IMR-90 (cell line): ENCODE results near the gene ACY1. TPM values are rescaled to one million over a fixed set of nuclear protein-coding genes. Genes with fewer than 3 reads are reported as not detected.

Experiments used
- ATAC-seq: fragments of 200-7000 bp; cut with Tn5 transposase; 2 replicates; pipeline ENCODE4 v1.9.1; 2020; ENCODE audit warnings: low read depth, mild to moderate bottlenecking, moderate library complexity
- BruUV-seq: library from RNA; stranded (reverse); fragments of 400-500 nt; replicated peaks from 2 replicates; lab custom pipeline; 2021; lab: Mats Ljungman, UMichigan
- CTCF ChIA-PET: fragments of 300-600 bp; formaldehyde crosslinking; extraction: SDS; loops from one replicate; lab custom pipeline; 2021; ENCODE audit warnings: antibody characterized with exemption; lab: Yijun Ruan, JAX
- POLR2A ChIA-PET: fragments of 300-600 bp; sonication (Branson Sonifier 250); formaldehyde crosslinking; loops from one replicate; lab custom pipeline; 2022; ENCODE audit warnings: antibody characterized with exemption; ENCODE audit not compliant: unreplicated experiment; lab: Charles Lee
- DNase-seq: peaks from one replicate; pipeline ENCODE4 v3.0.0; 2013
- H2AFZ ChIP-seq: replicated peaks from 2 replicates; pipeline ENCODE3; 2013; ENCODE audit warnings: low read length, mild to moderate bottlenecking; ENCODE audit not compliant: poor library complexity
- H2AK5ac ChIP-seq: 2 replicates; pipeline ENCODE4 v1.6.1; 2013; ENCODE audit warnings: low read depth, low read length, inconsistent platforms
- H2AK9ac ChIP-seq: replicated peaks from 2 replicates; pipeline ENCODE3; 2013; ENCODE audit warnings: mild to moderate bottlenecking, low read depth, low read length, moderate library complexity; ENCODE audit not compliant: poor library complexity
- H2BK120ac ChIP-seq: 2 replicates; pipeline ENCODE4 v1.6.1; 2013; ENCODE audit warnings: low read depth, low read length, inconsistent platforms
- H2BK15ac ChIP-seq: 3 replicates; pipeline ENCODE4 v1.6.1; 2013; ENCODE audit warnings: low read depth, low read length, inconsistent platforms
- H2BK20ac ChIP-seq: 2 replicates; pipeline ENCODE4 v1.6.1; 2013; ENCODE audit warnings: low read depth, mild to moderate bottlenecking, inconsistent platforms, low read length, moderate library complexity
- H2BK5ac ChIP-seq: 2 replicates; pipeline ENCODE4 v1.6.1; 2013; ENCODE audit warnings: mild to moderate bottlenecking, low read depth, low read length, inconsistent platforms; ENCODE audit not compliant: poor library complexity, severe bottlenecking
- H3K14ac ChIP-seq: replicated peaks from 2 replicates; pipeline ENCODE4 v1.6.1; 2013; ENCODE audit warnings: low read depth, low read length, inconsistent platforms
- H3K18ac ChIP-seq: 2 replicates; pipeline ENCODE4 v1.6.1; 2013; ENCODE audit warnings: low read depth, low read length, control low read depth
- H3K23ac ChIP-seq: 2 replicates; pipeline ENCODE4 v1.6.1; 2013; ENCODE audit warnings: low read depth, low read length, inconsistent platforms
- H3K27ac ChIP-seq: 2 replicates; pipeline ENCODE4 v1.5.1; 2013; ENCODE audit warnings: mild to moderate bottlenecking, control low read depth, low read length; ENCODE audit not compliant: insufficient read depth
- H3K27me3 ChIP-seq: 2 replicates; pipeline ENCODE4 v1.6.1; 2013; ENCODE audit warnings: low read length; ENCODE audit not compliant: control insufficient read depth, insufficient read depth
- H3K36me3 ChIP-seq: 2 replicates; pipeline ENCODE4 v1.6.1; 2013; ENCODE audit warnings: low read length, mixed read lengths; ENCODE audit not compliant: control insufficient read depth, insufficient read depth
- H3K4ac ChIP-seq: 2 replicates; pipeline ENCODE4 v1.6.1; 2013; ENCODE audit warnings: low read depth, low read length, inconsistent platforms
- H3K4me1 ChIP-seq: 2 replicates; pipeline ENCODE4 v1.6.1; 2013; ENCODE audit warnings: low read length, mixed read lengths; ENCODE audit not compliant: control insufficient read depth, insufficient read depth
- H3K4me2 ChIP-seq: 2 replicates; pipeline ENCODE4 v1.6.1; 2013; ENCODE audit warnings: low read depth, mild to moderate bottlenecking, control low read depth, low read length, moderate library complexity
- H3K4me3 ChIP-seq: 2 replicates; pipeline ENCODE4 v1.5.1; 2013; ENCODE audit warnings: low read depth, mild to moderate bottlenecking, control low read depth, low read length, moderate library complexity; ENCODE audit not compliant: insufficient read depth
- H3K56ac ChIP-seq: 2 replicates; pipeline ENCODE4 v1.6.1; 2013; ENCODE audit warnings: low read length, inconsistent platforms; ENCODE audit not compliant: insufficient read depth; ENCODE audit errors: extremely low read depth
- H3K79me1 ChIP-seq, 2 experiments: 2 replicates each; pipeline ENCODE4 v1.6.1; 2013; ENCODE audit warnings: low read length in 2 of 2, inconsistent platforms in 1 of 2, low read depth in 1 of 2
- H3K9ac ChIP-seq: 2 replicates; pipeline ENCODE4 v1.6.1; 2013; ENCODE audit warnings: low read depth, low read length, control low read depth
- H3K9me1 ChIP-seq: 2 replicates; pipeline ENCODE4 v1.6.1; 2013; ENCODE audit warnings: low read length, inconsistent platforms; ENCODE audit not compliant: insufficient read depth
- H3K9me3 ChIP-seq: 2 replicates; pipeline ENCODE4 v1.6.1; 2013; ENCODE audit warnings: low read length; ENCODE audit not compliant: control insufficient read depth, insufficient read depth
- H4K20me1 ChIP-seq: 2 replicates; pipeline ENCODE4 v1.6.1; 2013; ENCODE audit warnings: low read length, inconsistent platforms; ENCODE audit not compliant: insufficient read depth
- H4K5ac ChIP-seq: 2 replicates; pipeline ENCODE4 v1.6.1; 2013; ENCODE audit warnings: mild to moderate bottlenecking, low read depth, low read length, control low read depth
- H4K8ac ChIP-seq, 2 experiments: 2 replicates each; pipeline ENCODE4 v1.6.1; 2013; ENCODE audit warnings: low read depth in 2 of 2, low read length in 2 of 2, control low read depth in 1 of 2, inconsistent platforms in 1 of 2
- H4K91ac ChIP-seq: 2 replicates; pipeline ENCODE4 v1.6.1; 2013; ENCODE audit warnings: low read depth, low read length, inconsistent platforms; ENCODE audit not compliant: insufficient read depth
- BHLHE40 ChIP-seq: fragments of 150-350 bp; IDR thresholded peaks from 2 replicates; pipeline ENCODE4 v1.6.1; 2016; ENCODE audit warnings: mild to moderate bottlenecking, low read depth, low read length
- CEBPB ChIP-seq: IDR thresholded peaks from 2 replicates; pipeline ENCODE4 v1.6.1; 2012; ENCODE audit warnings: low read depth, low read length, improper control_type of control experiment
- ELK1 ChIP-seq: fragments of 150-350 bp; IDR thresholded peaks from 2 replicates; pipeline ENCODE4 v1.6.1; 2016; ENCODE audit warnings: low read depth, mild to moderate bottlenecking, low read length, moderate library complexity, borderline replicate concordance
- FOS ChIP-seq: fragments of 150-350 bp; IDR thresholded peaks from 2 replicates; pipeline ENCODE4 v1.6.1; 2016; ENCODE audit warnings: low read depth, low read length
- MAFK ChIP-seq: IDR thresholded peaks from 2 replicates; pipeline ENCODE4 v1.6.1; 2012; ENCODE audit warnings: low read depth, low read length, improper control_type of control experiment
- MAZ ChIP-seq: IDR thresholded peaks from 2 replicates; pipeline ENCODE4 v1.6.1; 2012; ENCODE audit warnings: low read depth, mild to moderate bottlenecking, low read length, improper control_type of control experiment, moderate library complexity, borderline replicate concordance
- MXI1 ChIP-seq: IDR thresholded peaks from 2 replicates; pipeline ENCODE4 v1.6.1; 2012; ENCODE audit warnings: low read depth, mild to moderate bottlenecking, low read length, moderate library complexity, borderline replicate concordance
- NFE2L2 ChIP-seq: fragments of 150-350 bp; IDR thresholded peaks from 2 replicates; pipeline ENCODE4 v1.6.1; 2016; ENCODE audit warnings: low read depth, mild to moderate bottlenecking, low read length
- POLR2A ChIP-seq: IDR thresholded peaks from 2 replicates; pipeline ENCODE4 v1.6.1; 2012; ENCODE audit warnings: mild to moderate bottlenecking, low read depth, low read length
- RAD21 ChIP-seq: IDR thresholded peaks from 2 replicates; pipeline ENCODE4 v1.6.1; 2012; ENCODE audit warnings: low read length, improper control_type of control experiment
- RFX5 ChIP-seq: IDR thresholded peaks from 2 replicates; pipeline ENCODE4 v1.8.0; 2012; ENCODE audit warnings: low read depth, mild to moderate bottlenecking, low read length, moderate library complexity
- USF2 ChIP-seq: fragments of 150-350 bp; IDR thresholded peaks from 2 replicates; pipeline ENCODE4 v1.6.1; 2017; ENCODE audit warnings: mild to moderate bottlenecking, antibody characterized with exemption, low read length, low read depth
- WGBS, 2 experiments: methylation state at CpG; one replicate each; pipeline versions ENCODE4 v1.1.5 to v1.1.7; 2013; ENCODE audit warnings: missing lambda C conversion rate in 2 of 2; ENCODE audit not compliant: insufficient read length in 1 of 2; ENCODE audit errors: extremely low coverage in 2 of 2; 5-methylcytosine and 5-hydroxymethylcytosine counted together
- dilution Hi-C: fragments of 300-500 bp; cut with HindIII; formaldehyde crosslinking; loops from one replicate; pipeline ENCODE4 v1.14.3; 2018; ENCODE audit warnings: low sequenced_read_pairs; ENCODE audit not compliant: unreplicated experiment
- in situ Hi-C: fragments of 300-500 bp; cut with MboI; formaldehyde crosslinking; loops from 3 replicates; pipeline ENCODE4 v1.14.3; 2019; ENCODE audit warnings: low sequenced_read_pairs, inconsistent platforms, mixed read lengths
- intact Hi-C: fragments of 100-400 bp; cut with micrococcal nuclease; formaldehyde crosslinking; loops from 2 replicates; pipeline ENCODE4 v1.10.0; 2022
- polyA plus RNA-seq, 3 experiments: library from polyadenylated mRNA; depleted of rRNA; stranded (reverse); fragments of >200 nt; gene quantifications; 2 replicates each; pipeline ENCODE4 v1.2.3, GENCODE V29; 2012; ENCODE audit warnings: low replicate concordance in 1 of 3
- total RNA-seq: library from RNA; depleted of rRNA; stranded (reverse); fragments of >200 nt; gene quantifications from 2 replicates; pipeline ENCODE4 v1.2.3, GENCODE V29; 2012

ACY1 gene
- total and polyA plus RNA-seq, 2 of the 4 experiments (the other 2 are of a cell fraction): 22.0 to 47.1 TPM

DNA sequence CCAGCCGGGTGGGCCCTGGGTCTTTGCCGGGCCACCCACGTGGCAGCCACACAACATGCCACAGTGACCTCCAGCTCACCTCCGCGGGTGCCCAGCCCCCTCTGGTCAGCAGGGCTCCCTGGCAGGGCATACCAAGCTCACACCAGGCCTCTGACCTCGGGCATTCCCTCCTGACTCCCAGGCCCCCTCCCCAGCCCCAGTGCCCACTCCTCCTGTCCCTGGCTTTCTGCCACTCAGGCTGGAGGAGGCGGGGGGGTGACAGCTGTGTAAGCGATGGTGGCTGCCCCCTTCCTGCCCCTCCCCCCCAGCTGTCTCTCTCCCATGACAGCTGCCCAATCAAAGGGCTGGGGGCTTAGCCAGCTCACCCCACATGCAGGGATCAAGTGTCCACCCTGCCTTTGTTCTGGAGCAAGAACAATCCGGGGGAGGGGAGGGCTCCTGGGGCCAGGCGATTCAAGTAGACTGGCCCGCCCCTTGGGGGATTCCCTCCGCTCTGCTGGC, 19.3 kb upstream of the ACY1 start:
- no peak overlapping the region for H4K91ac ChIP-seq
- dilution Hi-C loops (no loop called here), in situ Hi-C loops (loop anchor here (25.0 kb wide), 1 partner anchor 1627 kb away; the partner anchor contains the start of genes RASSF1, TUSC2 and ZMYND10), intact Hi-C loops (no loop called here)
- POLR2A ChIA-PET: no interaction called here
- WGBS, 2 experiments: 38% methylated on average over 4 of the region's 12 CpGs; no CpG with 5 or more reads in 1 of the 2 experiments
- peaks cover 35 to 67% of the 10 kb centered on the region in 2 experiments for H3K79me1 ChIP-seq
- no peak overlapping the region for H4K8ac ChIP-seq
- H3K23ac ChIP-seq: no peak overlapping the region
- H3K27ac ChIP-seq: no peak overlapping the region
- H2BK120ac ChIP-seq: no peak overlapping the region
- H3K4me2 ChIP-seq: no peak overlapping the region
- no peak overlapping the region for H3K4ac ChIP-seq
- ATAC-seq (no peak), DNase-seq (no peak)
- H2AFZ ChIP-seq: no peak overlapping the region
- H2BK20ac ChIP-seq: no peak overlapping the region
- H3K4me1 ChIP-seq: peaks cover 28% of the 10 kb centered on the region
- H3K56ac ChIP-seq: no peak overlapping the region
- no peak overlapping the region for H2BK5ac ChIP-seq
- CTCF ChIA-PET: no interaction called here
- H3K9me1 ChIP-seq: peaks cover 19% of the 10 kb centered on the region
- H3K36me3 ChIP-seq: peaks cover 18% of the 10 kb centered on the region
- no peak overlapping the region for H3K14ac ChIP-seq
- H3K18ac ChIP-seq: no peak overlapping the region
- H4K5ac ChIP-seq: no peak overlapping the region
- no peaks in the 10 kb centered on the region for H3K27me3 ChIP-seq
- no peak overlapping the region for H2AK9ac ChIP-seq
- no peak overlapping the region for H3K4me3 ChIP-seq
- no peak overlapping the region for H3K9ac ChIP-seq
- no peak overlapping the region for H2BK15ac ChIP-seq
- peaks cover 16% of the 10 kb centered on the region for H4K20me1 ChIP-seq
- TF ChIP-seq MAFK (no peak), BHLHE40 (no peak), RFX5 (no peak), RAD21 (no peak), MAZ (no peak), MXI1 (no peak), USF2 (no peak), ELK1 (no peak), NFE2L2 (no peak), CEBPB (no peak), POLR2A (no peak), FOS (no peak)
- no peak overlapping the region for H2AK5ac ChIP-seq
- H3K9me3 ChIP-seq: no peaks in the 10 kb centered on the region
- BruUV-seq: no TSS peak
